ENCODE data around the gene PDPN.

DNA sequence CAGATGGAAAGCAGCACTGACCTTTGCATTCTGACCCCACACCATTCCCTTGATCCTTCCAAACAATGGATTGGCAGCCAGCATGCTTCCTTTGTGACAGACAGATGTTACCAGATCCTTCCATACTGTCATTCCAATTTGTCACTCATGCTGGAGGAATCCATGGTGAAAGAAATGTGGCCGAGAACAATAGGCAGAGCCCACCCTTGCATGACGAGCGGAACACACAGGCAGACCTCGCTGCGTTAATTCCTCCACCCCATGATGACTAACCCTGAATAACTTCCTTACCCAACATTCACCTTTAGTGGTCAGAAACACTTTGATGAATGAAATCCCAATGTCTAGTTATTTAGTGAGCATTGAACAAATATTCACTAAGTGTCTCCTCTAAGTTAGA lies 45.1 kb downstream of the PDPN start:
- TF ChIP-seq, protein P1, sequence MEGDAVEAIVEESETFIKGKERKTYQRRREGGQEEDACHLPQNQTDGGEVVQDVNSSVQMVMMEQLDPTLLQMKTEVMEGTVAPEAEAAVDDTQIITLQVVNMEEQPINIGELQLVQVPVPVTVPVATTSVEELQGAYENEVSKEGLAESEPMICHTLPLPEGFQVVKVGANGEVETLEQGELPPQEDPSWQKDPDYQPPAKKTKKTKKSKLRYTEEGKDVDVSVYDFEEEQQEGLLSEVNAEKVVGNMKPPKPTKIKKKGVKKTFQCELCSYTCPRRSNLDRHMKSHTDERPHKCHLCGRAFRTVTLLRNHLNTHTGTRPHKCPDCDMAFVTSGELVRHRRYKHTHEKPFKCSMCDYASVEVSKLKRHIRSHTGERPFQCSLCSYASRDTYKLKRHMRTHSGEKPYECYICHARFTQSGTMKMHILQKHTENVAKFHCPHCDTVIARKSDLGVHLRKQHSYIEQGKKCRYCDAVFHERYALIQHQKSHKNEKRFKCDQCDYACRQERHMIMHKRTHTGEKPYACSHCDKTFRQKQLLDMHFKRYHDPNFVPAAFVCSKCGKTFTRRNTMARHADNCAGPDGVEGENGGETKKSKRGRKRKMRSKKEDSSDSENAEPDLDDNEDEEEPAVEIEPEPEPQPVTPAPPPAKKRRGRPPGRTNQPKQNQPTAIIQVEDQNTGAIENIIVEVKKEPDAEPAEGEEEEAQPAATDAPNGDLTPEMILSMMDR (IDR thresholded peaks at IDR 0.05 in 2 of 3, conservative IDR thresholded peaks at IDR 0.05 in 1 of 3; ENCODE audit: borderline replicate concordance in 1 of 3, insufficient read depth in 1 of 3, low read depth in 2 of 3, low read length in 2 of 3), result no peak
- no peak for TF ChIP-seq POLR2AphosphoS5 (IDR thresholded peaks at IDR 0.05; ENCODE audit: low read depth, low read length)
- no peak for TF ChIP-seq JUND (IDR thresholded peaks at IDR 0.05)
- TF ChIP-seq POLR2A (IDR thresholded peaks at IDR 0.05; ENCODE audit: borderline replicate concordance, extremely low read depth, insufficient read depth, insufficient read length), result no peak
- TF ChIP-seq EZH2 (IDR thresholded peaks at IDR 0.05), result no peak
- no peak for TF ChIP-seq RAD21 (IDR thresholded peaks at IDR 0.05; ENCODE audit: low read depth)
- no peak for TF ChIP-seq YY1 (IDR thresholded peaks at IDR 0.05; ENCODE audit: extremely low read depth, insufficient replicate concordance, low read depth, low read length)
- no peak for TF ChIP-seq MAX (IDR thresholded peaks at IDR 0.05)
- TF ChIP-seq ZNF274 (IDR thresholded peaks at IDR 0.05; ENCODE audit: low read depth, low read length), result no peak
- no peak for TF ChIP-seq EZH2phosphoT487 (IDR thresholded peaks at IDR 0.05; ENCODE audit: borderline replicate concordance)
- no peak for TF ChIP-seq ZFX (IDR thresholded peaks at IDR 0.05)
- TF ChIP-seq SIN3A (IDR thresholded peaks at IDR 0.05; ENCODE audit: low read depth), result no peak
- TF ChIP-seq SRF (IDR thresholded peaks at IDR 0.05; ENCODE audit: low read depth), result no peak
- no peak for TF ChIP-seq REST (IDR thresholded peaks at IDR 0.05; ENCODE audit: low read depth)

Data from HCT116 (cell line).